Esophagus muscularis mucosa (tissue), 4 donors: ENCODE measurements around the gene VDR. TPM values are rescaled to one million over a fixed set of nuclear protein-coding genes. Genes with fewer than 3 reads are reported as not detected.

Experiments used
- DNase-seq: peaks from one replicate; pipeline ENCODE4 v3.0.0-alpha.2; 2017; ENCODE audit errors: extremely low spot score
- H3K27ac ChIP-seq, 4 donors: fragments of 200-600 bp; sonication (generic); replicated peaks in 1 of 4; 1 replicate in 3 of 4; 2 replicates in 1 of 4; pipeline ENCODE4 v1.5.1; 2016 to 2019; ENCODE audit warnings: mild to moderate bottlenecking in 1 of 4
- H3K27me3 ChIP-seq, 4 donors: fragments of 200-600 bp; sonication (generic); one replicate each; pipeline versions ENCODE4 v1.5.1 to v1.6.0; 2016 to 2019
- H3K36me3 ChIP-seq, 4 donors: fragments of 200-600 bp; sonication (generic); one replicate each; pipeline ENCODE4 v1.5.1; 2016 to 2019
- H3K4me1 ChIP-seq, 4 donors: fragments of 200-600 bp; sonication (generic); one replicate each; pipeline ENCODE4 v1.5.1; 2016 to 2019
- H3K4me3 ChIP-seq, 4 donors: fragments of 200-600 bp; sonication (generic); 1 replicate in 2 of 4; 2 replicates in 2 of 4; pipeline ENCODE4 v1.5.1; 2016 to 2019; ENCODE audit warnings: mild to moderate bottlenecking in 4 of 4, moderate library complexity in 1 of 4
- H3K9me3 ChIP-seq, 4 donors: fragments of 200-600 bp; sonication (generic); 1 replicate in 3 of 4; 2 replicates in 1 of 4; pipeline ENCODE4 v1.5.1; 2016 to 2019
- EP300 ChIP-seq: sonication (generic); formaldehyde crosslinking; IDR thresholded peaks from one replicate; pipeline ENCODE4 v1.6.1; 2017; ENCODE audit warnings: antibody characterized with exemption
- POLR2A ChIP-seq: fragments of 450-650 bp; IDR thresholded peaks from one replicate; pipeline ENCODE4 v1.6.1; 2017; ENCODE audit warnings: antibody characterized with exemption, moderate library complexity, mild to moderate bottlenecking, low read depth
- POLR2AphosphoS5 ChIP-seq, 2 donors: sonication (generic); formaldehyde crosslinking; IDR thresholded peaks; one replicate each; pipeline ENCODE4 v1.6.1; 2017; ENCODE audit warnings: antibody characterized with exemption in 2 of 2
- WGBS: methylation state at CpG from one replicate; pipeline ENCODE4 v1.1.5; 2018; 5-methylcytosine and 5-hydroxymethylcytosine counted together
- intact Hi-C: fragments of 100-400 bp; cut with DNase I; formaldehyde crosslinking; loops from one replicate; pipeline ENCODE4 v1.15.1; 2023
- total RNA-seq, 4 donors: library from RNA; depleted of rRNA; stranded (reverse); fragments of >200 nt; gene quantifications; one replicate each; pipeline versions ENCODE4 v1.1.0 to v1.2.1, GENCODE V29; 2016
- TF ChIP-seq, protein P1 (sequence below), 3 experiments: fragments of 200-600 bp in 2 of 3; fragments of 450-650 bp in 1 of 3; sonication (generic) in 2 of 3; IDR thresholded peaks; one replicate each; pipeline ENCODE4 v1.5.1; 2017 to 2019; ENCODE audit warnings: antibody characterized with exemption in 3 of 3, mild to moderate bottlenecking in 2 of 3, moderate library complexity in 1 of 3

The VDR gene
- total RNA-seq, 4 donors from 2014 or later: 0.42 to 2.8 (median 2.1) TPM

DNA sequence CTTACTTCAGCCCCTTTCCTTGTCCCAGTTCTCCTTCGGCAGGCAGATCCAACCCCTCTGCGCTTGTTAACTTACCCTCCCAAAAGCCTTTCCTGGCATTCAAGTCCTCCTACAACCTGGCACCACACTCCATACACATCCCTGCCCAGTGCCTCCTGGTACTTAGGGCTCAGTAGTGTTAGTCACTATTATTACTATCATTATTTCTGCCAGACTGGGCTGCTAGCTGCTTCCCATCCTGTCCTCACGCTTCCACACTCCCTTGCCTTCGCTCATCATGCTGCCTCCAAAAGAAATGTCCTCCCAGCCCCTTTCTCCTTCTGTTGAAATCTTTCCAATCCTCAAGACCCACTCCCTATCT is 83.5 kb downstream of the VDR start:
- Histone ChIP-seq H3K36me3 (peaks cover 0 to 11% (median 0%) of the 10 kb centered on the region in 4 donors), H3K27ac (peak overlapping the region; percentile 92 to 99 (median 98)), H3K9me3 (no peaks in the 10 kb centered on the region), H3K4me1 (peaks cover 81 to 90% (median 84%) of the 10 kb centered on the region in 4 donors), H3K27me3 (no peaks in the 10 kb centered on the region), H3K4me3 (peak overlapping the region; percentile 67 to 86 (median 78))
- no peak for DNase-seq
- intact Hi-C loops: no loop called here
- 78% methylated on average over 4 of the region's 4 CpGs for WGBS
- TF ChIP-seq EP300 (no peak), POLR2AphosphoS5 (IDR thresholded peaks at IDR 0.05) (no peak), POLR2A (no peak)
- TF ChIP-seq, protein P1, sequence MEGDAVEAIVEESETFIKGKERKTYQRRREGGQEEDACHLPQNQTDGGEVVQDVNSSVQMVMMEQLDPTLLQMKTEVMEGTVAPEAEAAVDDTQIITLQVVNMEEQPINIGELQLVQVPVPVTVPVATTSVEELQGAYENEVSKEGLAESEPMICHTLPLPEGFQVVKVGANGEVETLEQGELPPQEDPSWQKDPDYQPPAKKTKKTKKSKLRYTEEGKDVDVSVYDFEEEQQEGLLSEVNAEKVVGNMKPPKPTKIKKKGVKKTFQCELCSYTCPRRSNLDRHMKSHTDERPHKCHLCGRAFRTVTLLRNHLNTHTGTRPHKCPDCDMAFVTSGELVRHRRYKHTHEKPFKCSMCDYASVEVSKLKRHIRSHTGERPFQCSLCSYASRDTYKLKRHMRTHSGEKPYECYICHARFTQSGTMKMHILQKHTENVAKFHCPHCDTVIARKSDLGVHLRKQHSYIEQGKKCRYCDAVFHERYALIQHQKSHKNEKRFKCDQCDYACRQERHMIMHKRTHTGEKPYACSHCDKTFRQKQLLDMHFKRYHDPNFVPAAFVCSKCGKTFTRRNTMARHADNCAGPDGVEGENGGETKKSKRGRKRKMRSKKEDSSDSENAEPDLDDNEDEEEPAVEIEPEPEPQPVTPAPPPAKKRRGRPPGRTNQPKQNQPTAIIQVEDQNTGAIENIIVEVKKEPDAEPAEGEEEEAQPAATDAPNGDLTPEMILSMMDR (IDR thresholded peaks at IDR 0.05): no peak

- Histone ChIP-seq H3K27ac (peak overlapping the region; percentile 92 to 99 (median 98)), H3K9me3 (no peaks in the 10 kb centered on the region), H3K27me3 (no peaks in the 10 kb centered on the region), H3K36me3 (peaks cover 0 to 11% (median 0%) of the 10 kb centered on the region in 4 donors), H3K4me3 (peak overlapping the region; percentile 67 to 86 (median 78)), H3K4me1 (peaks cover 81 to 90% (median 84%) of the 10 kb centered on the region in 4 donors)
- WGBS: 28% methylated on average over 17 of the region's 17 CpGs
- intact Hi-C loops: no loop called here
- peak; percentile 97 for DNase-seq
- TF ChIP-seq POLR2A (no peak), EP300 (no peak), POLR2AphosphoS5 (IDR thresholded peaks at IDR 0.05) (peak; percentile 82 to 94)
- TF ChIP-seq, protein P1 (IDR thresholded peaks at IDR 0.05): no peak
These were observed 84.0 kb downstream of the VDR start for GRCh38 chr12:47820631-47821345.

DNA sequence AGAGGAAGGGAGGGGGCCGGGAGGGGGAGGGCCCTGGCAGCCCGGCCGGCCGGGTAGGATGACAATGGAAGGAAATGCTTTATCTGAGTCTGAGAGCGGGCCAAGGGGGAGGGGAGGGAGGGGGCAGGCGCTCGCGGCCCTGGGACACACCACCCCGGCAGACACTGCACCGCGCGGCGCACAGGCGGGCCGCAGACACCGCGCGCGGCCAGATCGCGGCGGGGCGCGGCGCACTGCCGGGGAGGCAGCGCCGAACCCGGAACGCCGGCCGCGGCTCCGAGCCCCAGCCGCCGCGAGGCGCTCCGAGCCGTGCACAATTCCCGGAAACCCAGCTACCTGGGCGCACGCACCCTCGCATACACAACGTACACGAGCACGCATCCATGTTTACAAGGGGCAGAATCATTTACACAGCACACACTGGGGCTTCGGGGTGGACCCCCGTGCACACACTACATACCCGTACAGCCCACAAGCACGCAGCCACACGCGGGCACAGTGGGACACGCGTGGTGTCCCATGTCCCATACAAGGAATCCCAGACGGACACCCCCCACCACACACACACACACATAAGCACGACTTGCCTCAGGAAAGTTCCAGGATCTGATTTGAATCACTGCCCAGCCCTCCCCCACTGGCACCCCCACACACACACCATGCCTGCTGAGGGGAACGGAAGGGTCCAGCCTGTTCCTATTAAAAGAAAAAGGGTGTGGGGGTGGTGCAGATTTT is 84.7 kb downstream of the VDR start, which contains the start of gene HDAC7:
HDAC7 (minus strand) TSS at position 8 of the 735 bp plus-strand sequence. CDS start 118 bp downstream, outside the sequence.
- H3K9me3 ChIP-seq: no peaks in the 10 kb centered on the region
- TF ChIP-seq EP300 (no peak), POLR2A (peak; percentile 30), POLR2AphosphoS5 (IDR thresholded peaks at IDR 0.05) (peak; percentile 30 to 82)
- TF ChIP-seq, protein P1 (IDR thresholded peaks at IDR 0.05): no peak
- peaks cover 81 to 90% (median 84%) of the 10 kb centered on the region in 4 donors for H3K4me1 ChIP-seq
- H3K4me3 ChIP-seq: peak within 1 kb of the TSS; percentile 67 to 86 (median 78)
- DNase-seq: peak; percentile 97
- H3K27me3 ChIP-seq: no peaks in the 10 kb centered on the region
- intact Hi-C loops: no loop called here
- WGBS: under 1% methylated on average over 40 of the region's 58 CpGs
- peak within 1 kb of the TSS; percentile 92 to 99 (median 98) for H3K27ac ChIP-seq
- H3K36me3 ChIP-seq: peaks cover 0 to 11% (median 0%) of the 10 kb centered on the region in 4 donors

GRCh38 chr12:47819138-47819895 is 85.5 kb downstream of the VDR start:
- H3K9me3 ChIP-seq: no peaks in the 10 kb centered on the region
- peak overlapping the region; percentile 92 to 99 (median 98) for H3K27ac ChIP-seq
- peak overlapping the region; percentile 67 to 86 (median 78) for H3K4me3 ChIP-seq
- 0% methylated on average over 19 of the region's 77 CpGs for WGBS
- H3K4me1 ChIP-seq: peaks cover 81 to 90% (median 84%) of the 10 kb centered on the region in 4 donors
- intact Hi-C loops: no loop called here
- H3K27me3 ChIP-seq: no peaks in the 10 kb centered on the region
- peaks cover 0 to 11% (median 0%) of the 10 kb centered on the region in 4 donors for H3K36me3 ChIP-seq
- no peak for DNase-seq
- TF ChIP-seq POLR2AphosphoS5 (IDR thresholded peaks at IDR 0.05): peak in 1 of 2 donors; percentile 38
- TF ChIP-seq EP300: no peak
- TF ChIP-seq, protein P1 (IDR thresholded peaks at IDR 0.05): peak in 2 of 3 experiments; percentile 32 to 33
- peak; percentile 58 for TF ChIP-seq POLR2A
